B cell (primary cell): ENCODE data around the gene PDE6B. TPM values are rescaled to one million over a fixed set of nuclear protein-coding genes. Genes with fewer than 3 reads are reported as not detected.

Source experiments
- ATAC-seq: fragments of 200-7000 bp; cut with Tn5 transposase; one replicate; pipeline ENCODE4 v1.10.0; 2021; ENCODE audit warnings: low read depth, mild to moderate bottlenecking, moderate number of reproducible peaks, moderate library complexity
- CTCF ChIA-PET: fragments of 350-600 bp; sonication (Branson Sonifier 250); formaldehyde crosslinking; loops from one replicate; lab custom pipeline; 2021; ENCODE audit warnings: antibody characterized with exemption, inconsistent platforms; lab: Charles Lee
- POLR2A ChIA-PET: fragments of 350-600 bp; sonication (Branson Sonifier 250); formaldehyde crosslinking; loops from one replicate; lab custom pipeline; 2021; ENCODE audit warnings: antibody characterized with exemption; lab: Charles Lee
- DNase-seq: peaks from one replicate; pipeline ENCODE4 v3.0.0; 2013
- H2AFZ ChIP-seq: 2 replicates; pipeline ENCODE4 v1.6.1; 2012; ENCODE audit warnings: mild to moderate bottlenecking, low read depth, low read length; ENCODE audit not compliant: insufficient read depth, poor library complexity, severe bottlenecking
- H3K27ac ChIP-seq, 2 donors: 1 replicate in 1 of 2; 2 replicates in 1 of 2; pipeline ENCODE4 v1.5.1; 2012 to 2013; ENCODE audit warnings: low read length in 2 of 2, mild to moderate bottlenecking in 2 of 2, moderate library complexity in 1 of 2
- H3K27me3 ChIP-seq, 4 experiments: fragments of 200-600 bp in 1 of 4; sonication (generic) in 1 of 4; replicated peaks in 1 of 4; 1 replicate in 2 of 4; 2 replicates in 2 of 4; pipeline versions ENCODE4 v1.6.1 to v1.7.0; 2013 to 2016; ENCODE audit warnings: low read length in 3 of 4, mild to moderate bottlenecking in 2 of 4, mixed read lengths in 1 of 4, moderate library complexity in 1 of 4; ENCODE audit not compliant: insufficient read depth in 4 of 4, control insufficient read depth in 3 of 4; ENCODE audit errors: control extremely low read depth in 1 of 4
- H3K36me3 ChIP-seq, 2 experiments: replicated peaks in 1 of 2; 1 replicate in 1 of 2; 2 replicates in 1 of 2; pipeline versions ENCODE4 v1.6.1 to v1.7.1; 2013; ENCODE audit warnings: low read length in 1 of 2; ENCODE audit not compliant: insufficient read depth in 2 of 2, control insufficient read depth in 1 of 2; ENCODE audit errors: control extremely low read depth in 1 of 2, extremely low read depth in 1 of 2
- H3K4me1 ChIP-seq, 2 donors: fragments of 200-600 bp in 1 of 2; sonication (generic) in 1 of 2; 1 replicate in 1 of 2; 2 replicates in 1 of 2; pipeline versions ENCODE4 v1.5.1 to v1.6.1; 2013 to 2017; ENCODE audit warnings: low read length in 2 of 2; ENCODE audit not compliant: control insufficient read depth in 2 of 2, insufficient read depth in 2 of 2
- H3K4me2 ChIP-seq: replicated peaks from 2 replicates; pipeline ENCODE3; 2012; ENCODE audit warnings: mild to moderate bottlenecking, low read depth, low read length; ENCODE audit not compliant: poor library complexity, severe bottlenecking
- H3K4me3 ChIP-seq, 5 experiments: fragments of 200-600 bp in 1 of 5; sonication (generic) in 1 of 5; 1 replicate in 3 of 5; 2 replicates in 2 of 5; pipeline versions ENCODE4 v1.5.1 to v1.7.0; 2011 to 2016; ENCODE audit warnings: low read length in 4 of 5, mild to moderate bottlenecking in 4 of 5, low read depth in 2 of 5, control low read depth in 1 of 5, moderate library complexity in 1 of 5; ENCODE audit not compliant: insufficient read depth in 1 of 5; ENCODE audit errors: control extremely low read depth in 1 of 5, extremely low read depth in 1 of 5
- H3K79me2 ChIP-seq: fragments of 200-600 bp; sonication (generic); one replicate; pipeline ENCODE4 v1.6.0; 2016; ENCODE audit warnings: low read length; ENCODE audit not compliant: control insufficient read depth, insufficient read depth
- H3K9ac ChIP-seq: fragments of 200-600 bp; sonication (generic); 2 replicates; pipeline ENCODE4 v1.6.1; 2017; ENCODE audit warnings: mild to moderate bottlenecking, low read length, moderate library complexity
- H3K9me3 ChIP-seq, 3 donors: one replicate each; pipeline versions ENCODE4 v1.6.1 to v1.7.1; 2013; ENCODE audit warnings: low read length in 2 of 3; ENCODE audit not compliant: control insufficient read depth in 2 of 3, insufficient read depth in 1 of 3; ENCODE audit errors: control extremely low read depth in 1 of 3
- H4K20me1 ChIP-seq: 2 replicates; pipeline ENCODE4 v1.6.0; 2012; ENCODE audit warnings: mild to moderate bottlenecking, low read length; ENCODE audit not compliant: insufficient read depth, control insufficient read depth, poor library complexity, severe bottlenecking
- H3K27ac Mint-ChIP-seq: one replicate; pipeline ENCODE4 v1.8.0; 2021; ENCODE audit warnings: mixed read lengths
- H3K27me3 Mint-ChIP-seq: one replicate; pipeline ENCODE4 v1.8.0; 2021; ENCODE audit warnings: mixed read lengths
- H3K4me1 Mint-ChIP-seq: one replicate; pipeline ENCODE4 v1.8.0; 2021; ENCODE audit warnings: mixed read lengths
- H3K4me3 Mint-ChIP-seq: one replicate; pipeline ENCODE4 v1.8.0; 2021; ENCODE audit warnings: mixed read lengths
- H3K9me3 Mint-ChIP-seq: one replicate; pipeline ENCODE4 v1.8.0; 2022; ENCODE audit warnings: mixed read lengths; ENCODE audit not compliant: insufficient read depth
- CTCF ChIP-seq: fragments of 200-600 bp; IDR thresholded peaks from one replicate; pipeline ENCODE4 v1.8.0; 2022; ENCODE audit warnings: antibody characterized with exemption, mild to moderate bottlenecking
- EZH2 ChIP-seq: IDR thresholded peaks from 2 replicates; pipeline ENCODE4 v1.6.1; 2012; ENCODE audit warnings: borderline replicate concordance, low read depth, mild to moderate bottlenecking, moderate library complexity, low read length; ENCODE audit not compliant: insufficient read depth, poor library complexity, severe bottlenecking
- WGBS: methylation state at CpG from one replicate; pipeline ENCODE4 v1.1.5; 2013; ENCODE audit warnings: missing lambda C conversion rate; ENCODE audit not compliant: insufficient coverage; 5-methylcytosine and 5-hydroxymethylcytosine counted together
- intact Hi-C: fragments of 100-400 bp; cut with micrococcal nuclease; formaldehyde crosslinking; loops from one replicate; pipeline ENCODE4 v1.10.0; 2022
- polyA plus RNA-seq: library from polyadenylated mRNA; depleted of rRNA; stranded (reverse); fragments of >200 nt; gene quantifications from 2 replicates; pipeline ENCODE4 v1.2.3, GENCODE V29; 2012
- total RNA-seq, 2 donors: library from RNA; stranded (reverse); fragments of 120-200 nt in 1 of 2; gene quantifications; 1 replicate in 1 of 2; 2 replicates in 1 of 2; pipeline versions ENCODE4 v1.2.3 to v1.2.4, GENCODE V29; 2013 to 2022

Gene PDE6B
- total and polyA plus RNA-seq, 2 donors (not counting 1 experiment from before 2014, with no cell fraction given), result 20.0 to 25.2 TPM

- no peaks in the 10 kb centered on the region for H3K4me1 ChIP-seq
- DNase-seq, result no peak
- no peak overlapping the region for H3K4me2 ChIP-seq
- Mint-ChIP-seq H3K4me3 (no peak overlapping the region), H3K9me3 (no peaks in the 10 kb centered on the region), H3K4me1 (peaks cover 5% of the 10 kb centered on the region), H3K27ac (no peak overlapping the region), H3K27me3 (peaks cover 14% of the 10 kb centered on the region)
- WGBS, result no CpG with 5 or more reads among the region's 3 CpGs
- no peaks in the 10 kb centered on the region for H3K79me2 ChIP-seq
- TF ChIP-seq CTCF (no peak), EZH2 (no peak)
- no peaks in the 10 kb centered on the region for H4K20me1 ChIP-seq
- no peak overlapping the region for H3K27ac ChIP-seq
- no peak overlapping the region for H3K9ac ChIP-seq
- POLR2A ChIA-PET, result no interaction called here
- CTCF ChIA-PET, result no interaction called here
- H3K4me3 ChIP-seq, result no peak overlapping the region
- peaks cover 0 to 32% (median 0%) of the 10 kb centered on the region in 3 donors for H3K9me3 ChIP-seq
- intact Hi-C loops, result no loop called here
- no peak overlapping the region for H2AFZ ChIP-seq
- peaks cover 0 to 5% (median 0%) of the 10 kb centered on the region in 4 experiments for H3K27me3 ChIP-seq
- no peaks in the 10 kb centered on the region for H3K36me3 ChIP-seq
- no peak for ATAC-seq
Observed at GRCh38 chr4:604131-604530, 21.2 kb upstream of the PDE6B start.

- H3K79me2 ChIP-seq, result no peaks in the 10 kb centered on the region
- no peak overlapping the region for H3K4me2 ChIP-seq
- POLR2A ChIA-PET, result no interaction called here
- H3K4me3 ChIP-seq, result no peak overlapping the region
- H2AFZ ChIP-seq, result no peak overlapping the region
- H3K4me3 Mint-ChIP-seq, result no peak overlapping the region
- H3K27ac ChIP-seq, result no peak overlapping the region
- no peak overlapping the region for H3K9ac ChIP-seq
- H3K36me3 ChIP-seq, result no peaks in the 10 kb centered on the region
- no peaks in the 10 kb centered on the region for H4K20me1 ChIP-seq
- H3K27me3 Mint-ChIP-seq, result peaks cover 21% of the 10 kb centered on the region
- H3K27ac Mint-ChIP-seq, result no peak overlapping the region
- H3K4me1 Mint-ChIP-seq, result peaks cover 5% of the 10 kb centered on the region
- H3K9me3 ChIP-seq, result peaks cover 0 to 27% (median 0%) of the 10 kb centered on the region in 3 donors
- CTCF ChIA-PET, result no interaction called here
- no peaks in the 10 kb centered on the region for H3K4me1 ChIP-seq
- H3K9me3 Mint-ChIP-seq, result no peaks in the 10 kb centered on the region
- intact Hi-C loops, result no loop called here
- H3K27me3 ChIP-seq, result peaks cover 0 to 5% (median 1%) of the 10 kb centered on the region in 4 experiments
- 91% methylated on average over 12 of the region's 17 CpGs for WGBS
- TF ChIP-seq EZH2, result no peak
- no peak for TF ChIP-seq CTCF
- no peak for DNase-seq
- ATAC-seq, result no peak
Observed at GRCh38 chr4:605702-606425, 19.5 kb upstream of the PDE6B start.
